ENCODE data around the gene FAM228B. TPM values are rescaled to one million over a fixed set of nuclear protein-coding genes. Genes with fewer than 3 reads are reported as not detected.
"Not testable (repeated sequence)": the region's sequence is repeated elsewhere in the genome, so short reads cannot be mapped to it uniquely, and the experiment has no call there.

The FAM228B gene
- total RNA-seq, 1 donor from 2014 or later: 27.4 TPM

- no peak for DNase-seq (ENCODE audit: low spot score)
Observed at GRCh38 chr2:24101992-24102391, 21.3 kb upstream of the FAM228B start.

DNA sequence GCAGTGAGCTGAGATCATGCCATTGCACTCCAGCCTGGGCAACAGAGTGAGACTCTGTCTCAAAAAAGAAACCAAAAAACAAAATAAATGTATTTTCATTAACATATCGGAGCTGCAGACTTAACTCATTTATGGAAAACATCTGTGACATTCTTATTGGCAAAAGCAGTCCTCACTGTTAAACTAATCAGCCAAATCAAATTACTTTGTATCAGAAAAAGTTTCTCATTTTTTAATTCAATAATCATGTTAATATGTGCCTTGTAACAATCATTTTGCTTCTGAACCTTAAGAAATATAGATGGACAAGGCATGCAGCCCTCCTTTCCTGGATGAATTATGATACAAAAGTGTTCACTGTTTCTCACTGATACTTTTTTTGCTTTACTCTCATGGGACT lies 20.6 kb upstream of the FAM228B start:
- DNase-seq (ENCODE audit: low spot score): no peak

DNA sequence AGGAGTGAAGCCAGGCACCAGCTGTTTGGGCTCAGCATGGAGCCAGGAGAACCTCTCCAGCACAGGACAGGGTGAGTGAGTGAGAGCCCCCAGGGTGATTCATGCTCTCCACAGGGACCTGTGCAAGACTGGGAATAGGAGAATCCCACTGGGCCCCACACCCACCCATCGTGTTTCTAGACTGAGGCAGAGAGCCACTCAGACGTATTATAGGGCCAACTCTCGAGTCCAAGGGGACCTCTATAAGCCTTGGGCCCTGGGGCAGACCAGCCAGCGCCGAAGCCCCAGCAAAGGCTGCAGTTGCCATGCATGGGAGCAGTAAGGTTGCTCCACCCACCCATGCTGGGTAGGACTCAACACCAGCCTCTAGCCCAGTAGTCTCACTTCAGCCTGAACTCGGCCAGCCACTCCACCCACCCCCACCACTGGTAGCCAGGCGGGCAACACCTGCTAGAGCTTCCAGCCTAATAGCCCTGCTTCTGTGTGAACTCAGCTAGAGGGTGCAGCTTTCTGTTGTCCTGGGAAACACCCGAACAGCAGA lies 19.1 kb upstream of the FAM228B start:
- no peak for DNase-seq (ENCODE audit: low spot score)

DNA sequence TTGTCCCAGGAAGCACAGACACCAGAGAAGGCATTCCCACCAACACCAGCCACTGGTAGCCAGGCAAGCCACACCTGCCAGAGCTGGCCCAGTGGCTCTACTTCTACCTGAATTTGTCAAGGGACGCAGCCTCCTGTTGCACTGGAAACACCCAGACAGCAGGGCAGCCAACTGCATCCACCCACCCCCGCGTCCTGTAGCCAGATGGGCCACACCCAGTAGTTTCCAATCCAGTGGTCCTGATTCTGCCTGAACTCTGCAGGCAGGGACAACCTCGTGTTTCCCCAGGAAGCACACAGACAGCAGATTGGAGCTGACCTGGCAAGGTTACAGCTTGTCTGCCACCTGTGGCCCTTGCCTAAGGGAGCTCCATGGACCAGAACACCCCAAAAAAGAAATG lies 18.4 kb upstream of the FAM228B start:
- no peak for DNase-seq (ENCODE audit: low spot score)

DNA sequence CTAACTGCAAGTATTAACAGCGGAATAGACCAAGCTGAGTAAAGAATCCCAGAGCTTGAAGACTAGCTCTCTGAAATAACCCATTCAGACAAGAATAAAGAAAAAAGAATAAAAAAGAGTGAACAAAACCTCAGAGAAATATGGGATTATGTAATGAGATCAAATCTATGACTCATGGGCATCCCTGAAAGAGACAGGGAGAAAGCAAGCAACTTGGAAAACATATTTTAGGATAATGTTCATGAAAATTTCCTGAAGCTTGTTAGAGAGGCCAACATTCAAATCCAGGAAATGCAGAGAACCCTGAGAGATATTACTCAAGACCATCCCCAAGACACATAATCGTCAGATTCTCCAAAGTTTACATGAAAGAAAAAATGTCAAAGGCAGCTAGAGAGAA lies 17.5 kb upstream of the FAM228B start:
- no peak for DNase-seq (ENCODE audit: low spot score)

DNA sequence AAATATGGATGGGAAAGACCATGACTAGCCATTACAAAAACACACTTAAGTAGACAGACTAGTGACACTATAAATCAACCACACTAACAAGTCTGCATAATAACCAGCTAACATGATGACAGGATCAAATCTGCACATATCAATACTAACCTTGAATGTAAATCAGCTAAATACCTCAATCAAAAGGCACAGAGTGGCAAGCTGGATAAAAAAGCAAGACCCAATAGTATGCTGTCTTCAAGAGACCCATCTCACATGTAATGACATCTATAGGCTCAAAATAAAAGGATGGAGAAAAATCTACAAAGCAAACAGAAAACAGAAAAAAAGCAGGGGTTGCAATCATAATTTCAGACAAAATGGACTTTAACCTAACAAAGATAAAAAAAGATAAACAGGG lies 16.5 kb upstream of the FAM228B start:
- no peak for DNase-seq (ENCODE audit: low spot score)

DNA sequence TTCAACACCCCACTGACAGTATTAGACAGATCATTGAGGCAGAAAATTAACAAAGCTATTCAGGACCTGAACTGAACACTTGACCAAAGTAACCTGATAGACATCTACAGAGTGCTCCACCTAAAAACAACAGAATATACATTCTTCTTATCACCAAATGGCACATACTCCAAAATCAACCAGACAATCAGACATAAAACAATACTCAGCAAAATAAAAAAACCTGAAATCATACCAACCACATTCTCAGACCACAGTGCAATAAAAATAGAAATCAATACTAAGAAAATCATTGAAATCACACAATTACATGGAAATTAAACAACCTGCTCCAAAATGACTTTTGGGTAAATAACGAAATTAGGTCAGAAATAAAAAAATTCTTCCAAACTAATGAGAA lies 15.9 kb upstream of the FAM228B start:
- no peak for DNase-seq (ENCODE audit: low spot score)

- DNase-seq (ENCODE audit: low spot score): not testable (repeated sequence)
Observed at GRCh38 chr2:24109431-24109830, 13.8 kb upstream of the FAM228B start.

GRCh38 chr2:24110660-24111303 lies 12.5 kb upstream of the FAM228B start:
- DNase-seq (ENCODE audit: low spot score): no peak

DNA sequence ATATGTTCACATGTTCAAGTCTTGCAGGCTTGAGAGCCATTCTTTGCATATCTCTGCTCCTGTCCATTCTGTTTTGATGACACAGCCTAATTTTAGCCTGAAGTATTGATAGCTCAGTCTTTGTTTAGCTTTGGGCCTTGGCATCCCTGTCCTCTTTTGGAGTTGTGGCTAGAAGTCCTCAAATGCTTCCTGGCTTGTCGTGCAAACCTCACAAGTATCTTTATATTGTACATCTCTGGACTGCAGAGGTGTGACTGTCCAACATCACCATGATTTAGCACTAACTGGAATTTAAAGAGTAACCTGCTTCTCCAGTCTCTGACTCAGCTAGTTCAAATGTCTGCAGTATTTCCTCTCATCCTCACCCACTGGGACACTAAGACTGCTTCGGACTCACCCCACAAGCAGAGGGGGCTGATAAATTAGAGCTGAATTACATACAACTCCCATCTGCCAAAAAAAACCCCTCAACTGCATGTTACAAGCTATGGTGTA lies 11.8 kb upstream of the FAM228B start:
- DNase-seq (ENCODE audit: low spot score): no peak

- no peak for DNase-seq (ENCODE audit: low spot score)
Observed at GRCh38 chr2:24115057-24115456, 8.2 kb upstream of the FAM228B start.

DNA sequence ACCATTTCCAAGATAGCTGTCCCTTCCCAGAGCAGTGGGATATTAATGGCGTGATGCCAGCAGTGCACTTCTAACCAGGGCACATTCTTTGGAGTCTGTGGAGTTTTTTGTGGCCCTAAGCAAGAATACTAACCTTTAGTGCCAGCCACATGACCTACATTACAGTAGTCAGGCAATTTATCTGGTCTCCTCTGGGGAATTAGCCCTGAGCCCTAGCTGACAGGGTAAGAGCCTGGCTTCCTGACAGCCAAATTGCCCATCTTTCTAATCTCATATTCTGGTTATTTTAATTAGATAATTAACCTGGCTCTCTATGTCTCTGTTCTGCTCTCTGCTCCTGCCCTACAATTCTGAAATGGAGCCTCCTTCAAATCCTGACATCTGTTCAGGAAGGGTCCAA lies 5.4 kb upstream of the FAM228B start:
- DNase-seq (ENCODE audit: low spot score): no peak

GRCh38 chr2:24121066-24121465 lies 2.2 kb upstream of the FAM228B start:
- no peak for DNase-seq (ENCODE audit: low spot score)

DNA sequence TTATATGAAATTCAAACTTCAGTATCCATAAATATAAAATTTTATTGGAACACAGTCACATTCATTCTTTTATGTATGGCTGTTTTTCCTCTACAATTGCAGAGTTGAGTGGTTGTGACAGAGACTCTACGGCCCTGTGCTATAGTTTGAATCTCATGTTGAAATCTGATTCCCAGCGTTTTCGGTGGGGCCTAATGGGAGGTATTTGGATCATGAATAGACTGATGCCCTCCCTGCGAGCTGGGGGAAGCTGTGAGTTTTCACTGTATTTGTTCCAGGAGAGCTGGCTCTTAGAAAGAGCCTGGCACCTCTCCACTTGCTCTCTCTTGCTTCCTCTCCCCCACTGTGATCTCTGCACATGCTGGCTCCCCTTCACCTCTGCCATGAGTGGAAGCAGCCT lies 1.8 kb upstream of the FAM228B start:
- DNase-seq (ENCODE audit: low spot score): no peak

- no peak for DNase-seq (ENCODE audit: low spot score)
Observed at GRCh38 chr2:24122366-24123194, 689 bp upstream of the FAM228B start.

DNA sequence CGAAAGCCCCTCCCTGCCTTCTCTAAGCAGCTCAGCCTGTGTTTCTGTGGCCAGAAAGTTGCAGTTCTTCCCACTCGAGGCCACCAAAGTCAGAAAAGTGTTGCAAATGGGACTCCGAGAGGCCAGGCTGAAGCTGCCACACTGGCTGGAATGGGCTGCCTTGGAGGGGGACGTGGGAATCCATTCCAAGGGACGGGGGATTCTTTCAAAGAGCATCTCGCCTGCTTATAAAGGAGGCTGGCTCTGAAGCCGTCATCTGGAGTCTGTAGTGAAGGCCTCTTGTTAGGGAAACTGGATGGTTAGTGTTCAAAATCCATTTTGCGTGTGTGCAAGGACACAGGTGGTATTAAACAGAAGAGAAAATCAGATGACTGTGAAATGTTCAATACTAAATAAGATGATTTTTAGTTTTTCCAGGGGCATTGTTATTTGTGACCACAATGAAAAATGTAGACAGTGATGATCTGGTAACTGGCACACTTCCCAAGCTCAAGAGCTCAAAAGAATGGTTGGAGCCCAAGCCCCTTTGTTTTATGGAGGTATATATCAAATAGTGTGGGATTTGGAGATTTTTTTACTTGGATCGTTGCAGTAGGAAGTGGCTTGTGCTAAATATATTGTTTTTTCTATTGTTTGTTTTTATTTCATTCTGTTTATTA lies 782 bp downstream of the FAM228B start:
- DNase-seq (ENCODE audit: low spot score): no peak

- no peak for DNase-seq (ENCODE audit: low spot score)
Observed at GRCh38 chr2:24125956-24126355, 2.7 kb downstream of the FAM228B start.

GRCh38 chr2:24132543-24132942 lies 9.3 kb downstream of the FAM228B start:
- no peak for DNase-seq (ENCODE audit: low spot score)

DNA sequence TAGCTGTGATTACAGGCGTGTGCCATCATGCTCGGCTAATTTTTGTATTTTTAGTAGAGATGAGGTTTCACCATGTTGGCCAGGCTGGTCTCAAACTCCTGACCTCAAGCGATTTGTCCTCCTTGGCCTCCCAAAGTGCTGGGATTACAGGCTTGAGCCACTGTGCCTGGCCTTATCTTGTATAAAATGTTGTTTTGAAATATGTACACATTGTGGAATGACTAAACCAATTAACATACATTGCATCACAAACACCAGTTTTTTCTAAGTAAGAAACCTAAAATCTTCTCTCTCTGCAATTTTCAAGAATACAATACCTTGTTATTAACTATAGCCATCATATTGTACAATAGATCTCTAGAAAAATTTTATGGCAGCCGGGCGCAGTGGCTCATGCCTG lies 17.0 kb downstream of the FAM228B start:
- DNase-seq (ENCODE audit: low spot score): not testable (repeated sequence)

DNA sequence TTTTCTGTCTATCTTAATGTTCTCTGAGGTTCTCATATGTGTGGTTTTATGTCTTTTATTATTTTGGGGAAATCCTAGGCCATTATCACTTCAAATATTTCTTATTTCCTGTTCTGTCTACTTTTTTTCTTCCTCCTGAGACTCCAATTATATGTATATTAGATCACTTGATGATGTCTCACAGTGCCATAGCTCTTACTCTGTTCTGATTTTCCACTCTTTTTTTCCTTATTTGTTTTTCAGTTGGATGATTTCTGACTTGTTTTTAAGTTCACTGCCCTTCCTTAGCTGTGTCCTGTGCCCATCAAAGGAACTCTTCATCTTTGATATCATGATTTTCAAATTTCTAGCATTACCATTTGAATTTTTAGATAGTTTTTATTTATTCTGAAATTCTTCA lies 24.1 kb downstream of the FAM228B start:
- DNase-seq (ENCODE audit: low spot score): no peak

DNA sequence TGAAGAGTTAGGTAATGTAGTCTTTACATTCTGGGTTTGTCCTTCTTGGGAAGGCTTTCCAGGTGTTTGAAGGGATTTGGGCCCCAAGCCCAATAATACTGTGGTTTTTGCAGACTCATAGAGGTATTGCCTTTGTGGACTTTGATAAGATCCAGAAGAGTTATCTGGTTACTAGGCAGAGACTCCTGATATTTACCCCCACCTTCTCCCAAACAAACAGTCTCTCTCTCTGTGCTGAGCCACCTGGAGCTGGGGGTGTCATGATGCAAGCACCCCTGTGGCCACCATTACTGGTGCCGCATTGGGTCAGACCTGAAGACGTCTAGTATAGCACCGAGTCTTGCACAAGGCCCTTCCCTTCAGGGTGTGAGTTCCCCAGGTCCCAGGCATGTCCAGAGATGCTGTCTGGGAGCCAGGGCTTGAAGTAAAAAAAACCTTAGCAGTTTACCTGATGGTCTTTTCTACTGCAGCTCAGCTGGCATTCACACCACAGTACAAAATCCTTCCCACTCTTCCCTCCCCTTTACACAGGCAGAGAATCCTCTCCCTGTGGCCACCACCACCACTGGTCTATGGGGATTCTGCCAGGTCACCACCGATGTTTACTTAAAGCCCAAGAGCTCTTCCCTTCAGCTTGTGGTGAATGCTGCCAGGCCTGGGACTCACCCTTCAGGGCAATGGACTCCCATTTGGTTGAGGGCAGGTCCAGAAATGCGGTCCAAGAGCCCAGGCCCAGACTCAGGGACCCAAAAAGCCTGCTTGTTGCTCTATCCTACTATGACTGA lies 29.3 kb downstream of the FAM228B start:
- no peak for DNase-seq (ENCODE audit: low spot score)
